ENCODE measurements around the gene RASA2.
A peak's percentile ranks its signal among the peaks of the same experiment; 100 is the strongest.

The RASA2 gene

DNA sequence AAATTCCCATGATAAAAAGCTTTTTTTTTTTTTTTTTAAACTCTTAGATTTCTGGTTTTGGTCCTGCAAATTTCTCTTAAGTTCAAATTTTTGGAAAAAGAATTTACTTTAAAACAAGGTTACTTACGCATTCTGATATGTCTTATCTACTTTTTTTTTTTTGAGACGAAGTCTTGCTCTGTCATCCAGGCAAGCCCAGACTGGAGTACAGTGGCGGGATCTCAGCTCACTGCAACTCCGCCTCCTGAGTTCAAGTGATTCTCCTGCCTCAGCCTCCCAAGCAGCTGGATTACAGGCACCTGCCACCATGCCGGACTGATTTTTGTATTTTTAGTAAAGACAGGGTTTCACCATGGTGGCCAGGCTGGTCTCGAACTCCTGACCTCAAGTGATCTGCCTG, 83.2 kb downstream of the RASA2 start:
- Histone ChIP-seq H3K4me3 (ENCODE audit: low read length, poor library complexity, severe bottlenecking) (no peak overlapping the region), H4K20me1 (ENCODE audit: insufficient read depth, low read length, poor library complexity, severe bottlenecking) (no peaks in the 10 kb centered on the region)

GRCh38 chr3:141575879-141576743, 89.3 kb downstream of the RASA2 start:
- TF ChIP-seq EZH2phosphoT487 (IDR thresholded peaks at IDR 0.05; ENCODE audit: borderline replicate concordance), result no peak
- TF ChIP-seq, protein P1, sequence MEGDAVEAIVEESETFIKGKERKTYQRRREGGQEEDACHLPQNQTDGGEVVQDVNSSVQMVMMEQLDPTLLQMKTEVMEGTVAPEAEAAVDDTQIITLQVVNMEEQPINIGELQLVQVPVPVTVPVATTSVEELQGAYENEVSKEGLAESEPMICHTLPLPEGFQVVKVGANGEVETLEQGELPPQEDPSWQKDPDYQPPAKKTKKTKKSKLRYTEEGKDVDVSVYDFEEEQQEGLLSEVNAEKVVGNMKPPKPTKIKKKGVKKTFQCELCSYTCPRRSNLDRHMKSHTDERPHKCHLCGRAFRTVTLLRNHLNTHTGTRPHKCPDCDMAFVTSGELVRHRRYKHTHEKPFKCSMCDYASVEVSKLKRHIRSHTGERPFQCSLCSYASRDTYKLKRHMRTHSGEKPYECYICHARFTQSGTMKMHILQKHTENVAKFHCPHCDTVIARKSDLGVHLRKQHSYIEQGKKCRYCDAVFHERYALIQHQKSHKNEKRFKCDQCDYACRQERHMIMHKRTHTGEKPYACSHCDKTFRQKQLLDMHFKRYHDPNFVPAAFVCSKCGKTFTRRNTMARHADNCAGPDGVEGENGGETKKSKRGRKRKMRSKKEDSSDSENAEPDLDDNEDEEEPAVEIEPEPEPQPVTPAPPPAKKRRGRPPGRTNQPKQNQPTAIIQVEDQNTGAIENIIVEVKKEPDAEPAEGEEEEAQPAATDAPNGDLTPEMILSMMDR (conservative IDR thresholded peaks at IDR 0.05; ENCODE audit: low read length), result peak; percentile 79
- Histone ChIP-seq H3K4me1 (ENCODE audit: insufficient read depth, low read length, poor library complexity, severe bottlenecking) (no peaks in the 10 kb centered on the region), H3K9ac (ENCODE audit: low read depth, low read length, poor library complexity, severe bottlenecking) (no peak overlapping the region), H2AFZ (ENCODE audit: low read length) (no peak overlapping the region), H3K9me3 (ENCODE audit: insufficient read depth, low read depth, low read length) (no peaks in the 10 kb centered on the region), H3K4me3 (ENCODE audit: low read length, poor library complexity, severe bottlenecking) (no peak overlapping the region), H3K4me2 (ENCODE audit: low read depth, low read length, poor library complexity, severe bottlenecking) (no peak overlapping the region), H3K79me2 (ENCODE audit: insufficient read depth, low read length) (no peaks in the 10 kb centered on the region), H4K20me1 (ENCODE audit: insufficient read depth, low read length, poor library complexity, severe bottlenecking) (no peaks in the 10 kb centered on the region), H3K36me3 (ENCODE audit: insufficient read depth, low read length) (peaks cover 71% of the 10 kb centered on the region; the same call in 1 of the 2 replicates), H3F3A (ENCODE audit: low read depth) (no peaks in the 10 kb centered on the region), H3K9me2 (replicated peaks; ENCODE audit: low read depth, low read length) (no peaks in the 10 kb centered on the region), H3K27me3 (ENCODE audit: insufficient read depth, low read length, poor library complexity, severe bottlenecking) (no peaks in the 10 kb centered on the region)

More for the DNA sequence above, 83.2 kb downstream of the RASA2 start:
- no peak overlapping the region for H3K4me2 ChIP-seq (ENCODE audit: low read depth, low read length, poor library complexity, severe bottlenecking)
- no peaks in the 10 kb centered on the region for H3F3A ChIP-seq (ENCODE audit: low read depth)
- H3K27me3 ChIP-seq (ENCODE audit: insufficient read depth, low read length, poor library complexity, severe bottlenecking), result no peaks in the 10 kb centered on the region
- no peaks in the 10 kb centered on the region for H3K9me3 ChIP-seq (ENCODE audit: insufficient read depth, low read depth, low read length)
- H3K79me2 ChIP-seq (ENCODE audit: insufficient read depth, low read length), result no peaks in the 10 kb centered on the region
- TF ChIP-seq, protein P1 (conservative IDR thresholded peaks at IDR 0.05; ENCODE audit: low read length), result no peak
- TF ChIP-seq EZH2phosphoT487 (IDR thresholded peaks at IDR 0.05; ENCODE audit: borderline replicate concordance), result no peak
- H2AFZ ChIP-seq (ENCODE audit: low read length), result no peak overlapping the region
- H3K4me1 ChIP-seq (ENCODE audit: insufficient read depth, low read length, poor library complexity, severe bottlenecking), result no peaks in the 10 kb centered on the region
- peaks cover 49% of the 10 kb centered on the region; the same call in 1 of the 2 replicates for H3K36me3 ChIP-seq (ENCODE audit: insufficient read depth, low read length)
- no peak overlapping the region for H3K9ac ChIP-seq (ENCODE audit: low read depth, low read length, poor library complexity, severe bottlenecking)
- no peaks in the 10 kb centered on the region for H3K9me2 ChIP-seq (replicated peaks; ENCODE audit: low read depth, low read length)

DNA sequence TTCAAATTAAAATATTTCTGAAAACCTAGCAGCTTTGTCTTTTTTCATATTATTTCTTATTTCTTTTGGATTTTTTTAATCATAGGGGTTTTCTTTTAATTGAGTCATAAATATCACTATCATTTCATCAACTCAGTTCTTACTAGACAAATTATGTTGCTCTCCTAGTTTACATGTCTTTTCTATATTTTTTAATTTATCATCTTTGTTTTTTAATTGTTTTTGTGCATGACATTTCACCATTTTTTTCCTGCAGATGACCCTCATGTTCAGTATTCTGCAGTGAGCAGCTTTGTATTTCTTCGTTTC, 89.9 kb downstream of the RASA2 start:
- H3K4me2 ChIP-seq (ENCODE audit: low read depth, low read length, poor library complexity, severe bottlenecking), result no peak overlapping the region
- peaks cover 71% of the 10 kb centered on the region; the same call in 1 of the 2 replicates for H3K36me3 ChIP-seq (ENCODE audit: insufficient read depth, low read length)
- H4K20me1 ChIP-seq (ENCODE audit: insufficient read depth, low read length, poor library complexity, severe bottlenecking), result no peaks in the 10 kb centered on the region
- no peaks in the 10 kb centered on the region for H3K9me3 ChIP-seq (ENCODE audit: insufficient read depth, low read depth, low read length)
- no peaks in the 10 kb centered on the region for H3K4me1 ChIP-seq (ENCODE audit: insufficient read depth, low read length, poor library complexity, severe bottlenecking)
- no peak overlapping the region for H3K9ac ChIP-seq (ENCODE audit: low read depth, low read length, poor library complexity, severe bottlenecking)
- no peak overlapping the region for H3K4me3 ChIP-seq (ENCODE audit: low read length, poor library complexity, severe bottlenecking)
- H2AFZ ChIP-seq (ENCODE audit: low read length), result no peak overlapping the region
- TF ChIP-seq, protein P1 (conservative IDR thresholded peaks at IDR 0.05; ENCODE audit: low read length), result no peak
- TF ChIP-seq EZH2phosphoT487 (IDR thresholded peaks at IDR 0.05; ENCODE audit: borderline replicate concordance), result no peak
- no peaks in the 10 kb centered on the region for H3F3A ChIP-seq (ENCODE audit: low read depth)
- H3K27me3 ChIP-seq (ENCODE audit: insufficient read depth, low read length, poor library complexity, severe bottlenecking), result no peaks in the 10 kb centered on the region
- H3K9me2 ChIP-seq (replicated peaks; ENCODE audit: low read depth, low read length), result no peaks in the 10 kb centered on the region
- no peaks in the 10 kb centered on the region for H3K79me2 ChIP-seq (ENCODE audit: insufficient read depth, low read length)
